ENCODE data around the gene RNF207.

GRCh38 chr1:6252374-6252710, 46.4 kb downstream of the RNF207 start:
- no peak for TF ChIP-seq POLR2AphosphoS5 (IDR thresholded peaks at IDR 0.05; ENCODE audit: low read depth, low read length)
- no peak for TF ChIP-seq POLR2A (IDR thresholded peaks at IDR 0.05; ENCODE audit: low read depth, low read length)
- no peak for TF ChIP-seq TAF1 (IDR thresholded peaks at IDR 0.05; ENCODE audit: low read depth, low read length)
- no peak for TF ChIP-seq SPI1 (IDR thresholded peaks at IDR 0.05; ENCODE audit: low read depth, low read length)
- TF ChIP-seq POU2F2 (IDR thresholded peaks at IDR 0.05; ENCODE audit: low read depth, low read length), result no peak
- TF ChIP-seq PAX5 (IDR thresholded peaks at IDR 0.05; ENCODE audit: insufficient read depth, low read length, severe bottlenecking), result no peak
